ENCODE data around the gene FAM120B. TPM values are rescaled to one million over a fixed set of nuclear protein-coding genes. Genes with fewer than 3 reads are reported as not detected.
"Not testable (repeated sequence)": the region's sequence is repeated elsewhere in the genome, so short reads cannot be mapped to it uniquely, and the experiment has no call there.

The FAM120B gene
- total RNA-seq, 1 donor from 2014 or later, result 27.4 TPM

DNA sequence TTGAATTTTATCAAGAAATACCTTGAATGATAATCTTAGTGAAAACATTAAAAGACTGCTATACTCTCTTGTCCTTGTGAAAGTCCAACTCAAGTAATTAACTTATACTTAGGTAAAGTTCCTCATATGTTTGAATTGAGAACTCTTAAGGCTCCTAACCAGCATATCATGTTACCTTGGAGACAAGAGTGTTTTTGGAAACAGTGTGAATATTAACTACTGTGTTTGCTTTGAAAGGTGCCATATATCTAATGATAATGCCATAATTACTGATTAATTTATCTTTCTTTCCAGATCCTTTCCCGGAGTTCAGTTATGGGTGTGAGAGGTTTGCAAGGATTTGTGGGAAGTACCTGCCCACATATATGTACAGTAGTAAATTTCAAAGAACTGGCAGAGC, 10.5 kb downstream of the FAM120B start:
- no peak for DNase-seq (ENCODE audit: low spot score)
- intact Hi-C loops (cut with DNase I), result no loop called here

DNA sequence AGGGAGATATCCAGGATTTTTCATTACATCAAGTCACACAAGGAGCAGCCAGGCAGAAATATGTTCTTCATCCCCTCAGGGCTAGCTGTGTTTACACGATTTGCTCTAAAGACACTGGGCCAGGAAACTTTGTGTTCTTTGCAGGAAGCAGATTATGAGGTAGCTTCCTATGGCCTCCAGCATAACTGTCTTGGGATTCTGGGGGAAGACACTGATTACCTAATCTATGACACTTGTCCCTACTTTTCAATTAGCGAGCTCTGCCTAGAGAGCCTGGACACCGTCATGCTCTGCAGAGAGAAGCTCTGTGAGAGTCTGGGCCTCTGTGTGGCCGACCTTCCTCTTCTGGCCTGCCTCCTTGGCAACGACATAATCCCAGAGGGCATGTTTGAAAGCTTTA, 11.2 kb downstream of the FAM120B start:
- DNase-seq (ENCODE audit: low spot score), result no peak
- intact Hi-C loops (cut with DNase I), result no loop called here

DNA sequence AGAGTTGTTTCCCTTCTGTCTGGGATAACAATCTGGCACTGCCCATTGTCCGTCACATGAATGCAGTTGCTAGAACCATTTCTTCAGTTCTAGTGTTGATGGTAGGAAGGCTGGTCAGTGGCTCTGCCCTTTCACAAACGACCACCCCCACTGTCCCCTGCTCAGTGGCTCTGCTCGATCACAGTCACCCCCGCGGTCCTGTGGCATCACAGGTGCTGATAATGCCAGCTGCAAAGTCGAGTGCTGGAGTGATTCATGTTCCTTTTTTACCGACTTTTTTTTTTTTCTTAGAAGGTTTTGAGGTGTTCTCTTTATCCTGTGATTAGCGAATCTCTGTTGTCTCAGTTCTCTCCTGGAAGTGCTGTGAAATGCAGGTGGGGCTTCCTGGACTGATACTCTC, 22.8 kb downstream of the FAM120B start:
- intact Hi-C loops (cut with DNase I), result no loop called here

DNA sequence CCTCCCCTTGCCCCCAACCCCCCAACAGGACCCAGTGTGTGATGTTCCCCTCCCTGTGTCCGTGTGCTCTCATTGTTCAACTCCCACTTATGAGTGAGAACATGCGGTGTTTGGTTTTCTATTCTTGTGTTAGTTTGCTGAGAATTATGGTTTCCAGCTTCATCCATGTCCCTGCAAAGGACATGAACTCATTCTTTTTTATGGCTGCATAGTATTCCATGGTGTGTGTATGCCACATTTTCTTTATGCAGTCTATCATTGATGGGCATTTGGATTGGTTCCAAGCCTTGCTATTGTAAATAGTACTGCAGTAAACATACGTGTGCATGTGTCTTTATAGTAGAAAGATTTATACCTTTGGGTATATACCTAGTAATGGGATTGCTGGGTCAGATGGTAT, 28.6 kb downstream of the FAM120B start:
- DNase-seq (ENCODE audit: low spot score); intact Hi-C loops (cut with DNase I): not testable (repeated sequence)

More for the DNA sequence above, 22.8 kb downstream of the FAM120B start:
- no peak for DNase-seq (ENCODE audit: low spot score)

DNA sequence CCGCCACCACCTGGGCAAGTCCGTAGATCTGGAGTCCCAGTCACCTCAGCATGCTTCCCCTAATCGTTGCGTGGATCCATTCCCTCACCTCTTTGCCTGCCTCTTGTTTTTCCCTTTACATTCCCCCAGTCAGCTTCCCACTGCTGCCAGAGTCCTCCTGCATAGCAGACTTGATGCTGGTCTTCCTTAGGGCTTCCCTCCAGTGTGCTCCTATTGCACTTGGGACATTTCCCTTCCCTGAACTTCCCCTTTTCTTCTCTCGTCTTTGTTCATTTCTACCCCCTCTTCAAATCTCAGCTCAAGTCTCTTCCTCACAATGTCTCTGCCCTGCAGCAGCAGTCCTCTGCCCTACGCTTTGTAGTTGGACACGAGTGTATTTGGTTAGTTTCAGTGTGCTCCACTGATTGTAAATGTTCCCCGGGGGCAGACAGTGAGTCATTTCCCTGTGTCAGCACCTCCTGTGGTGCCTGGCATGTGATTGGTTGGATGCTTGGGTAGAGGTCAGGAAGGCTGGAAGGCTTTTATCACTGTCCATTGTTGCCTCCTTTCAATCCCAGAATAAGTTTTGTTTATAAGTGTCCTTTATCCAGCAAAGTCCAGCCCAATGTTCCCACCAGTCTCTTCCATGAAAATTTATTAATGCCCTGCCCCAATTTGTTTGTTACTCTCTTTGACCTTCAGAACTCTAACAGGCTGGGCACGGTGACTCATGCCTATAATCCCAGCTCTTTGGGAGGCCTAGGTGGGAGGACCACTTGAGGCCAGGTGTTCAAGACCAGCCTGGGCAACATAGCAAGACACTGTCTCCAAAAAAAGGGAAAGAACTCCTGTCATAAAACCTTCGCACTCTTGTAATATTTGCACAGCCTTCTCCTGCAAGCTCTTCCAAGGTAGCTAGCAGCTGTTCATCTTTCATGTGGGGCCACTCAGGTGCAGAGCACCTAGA, 38.3 kb downstream of the FAM120B start:
- DNase-seq (ENCODE audit: low spot score), result no peak
- intact Hi-C loops (cut with DNase I), result no loop called here

DNA sequence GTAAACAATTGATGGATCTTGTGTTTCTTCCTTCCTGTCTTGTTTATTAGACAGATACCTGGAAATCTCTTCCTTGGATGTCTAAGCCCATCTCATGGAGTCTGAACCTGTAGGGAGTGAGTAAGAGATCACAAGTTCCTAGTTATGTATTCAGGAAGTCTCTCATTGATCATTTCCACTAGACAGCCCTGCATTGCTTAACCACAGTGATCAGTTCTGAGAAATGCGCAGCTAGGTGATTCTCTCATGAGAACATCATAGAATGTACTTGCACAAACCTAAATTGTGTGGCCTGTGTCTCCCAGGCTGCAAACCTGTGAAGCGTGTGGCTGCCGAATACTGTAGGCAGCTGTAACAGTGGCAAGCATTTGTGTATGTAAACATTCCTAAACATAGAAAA, 39.1 kb downstream of the FAM120B start:
- no peak for DNase-seq (ENCODE audit: low spot score)
- intact Hi-C loops (cut with DNase I), result no loop called here

DNA sequence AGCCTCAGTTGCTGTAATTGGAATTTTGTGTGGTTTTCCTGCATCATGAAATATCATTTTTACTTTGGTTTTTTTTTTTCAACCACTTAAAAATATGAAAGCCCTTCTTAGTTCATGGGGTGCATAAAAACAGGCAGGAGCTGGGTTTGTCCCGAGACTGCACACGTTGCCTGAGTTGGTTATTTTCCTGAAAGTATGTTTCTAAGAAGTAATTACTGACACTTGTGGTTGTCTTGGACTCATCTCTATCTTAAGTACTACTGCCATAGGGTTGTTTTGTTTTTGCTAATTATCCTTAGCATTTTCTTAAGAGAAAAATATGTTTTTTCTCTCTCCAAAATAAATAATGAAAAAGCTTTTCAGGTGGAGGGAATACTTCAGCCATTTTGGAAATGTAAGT, 40.1 kb downstream of the FAM120B start:
- intact Hi-C loops (cut with DNase I), result no loop called here
- no peak for DNase-seq (ENCODE audit: low spot score)

DNA sequence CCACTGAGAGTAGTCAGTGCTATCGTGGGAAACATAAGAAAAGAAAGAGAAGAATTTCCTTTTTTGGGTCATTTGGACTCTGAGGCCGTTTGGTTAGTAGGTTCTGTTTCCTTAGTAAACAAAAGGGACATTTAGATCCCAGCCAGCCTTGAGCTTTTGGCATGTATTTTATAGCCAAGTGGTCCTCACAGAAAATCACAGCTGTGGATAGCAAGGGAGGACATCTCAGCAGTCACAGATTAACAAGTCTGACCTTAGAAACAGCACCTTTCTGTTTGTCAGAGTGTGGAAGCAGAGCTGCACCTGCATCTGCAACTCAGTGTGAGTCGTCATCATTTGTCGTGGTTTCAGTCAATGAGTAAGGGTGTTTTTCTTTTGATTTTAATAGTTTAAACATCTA, 40.5 kb downstream of the FAM120B start:
- intact Hi-C loops (cut with DNase I), result no loop called here
- DNase-seq (ENCODE audit: low spot score), result no peak

DNA sequence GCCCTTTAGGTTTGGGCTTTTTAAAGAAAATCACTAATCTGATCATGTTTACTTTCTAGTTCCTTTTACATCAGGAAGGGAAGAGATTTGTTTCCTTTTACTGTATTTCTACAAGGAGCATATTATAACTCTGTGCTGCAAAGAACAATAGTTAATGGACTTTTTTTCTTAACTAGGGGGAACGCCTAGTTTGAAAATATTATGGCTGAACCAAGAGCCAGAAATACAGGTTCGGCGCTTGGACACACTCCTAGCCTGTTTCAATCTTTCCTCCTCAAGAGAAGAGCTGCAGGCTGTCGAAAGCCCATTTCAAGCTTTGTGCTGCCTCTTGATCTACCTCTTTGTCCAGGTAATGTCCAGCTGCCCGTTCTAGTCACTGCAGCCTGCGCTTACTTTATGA, 41.4 kb downstream of the FAM120B start:
- intact Hi-C loops (cut with DNase I), result no loop called here
- no peak for DNase-seq (ENCODE audit: low spot score)

DNA sequence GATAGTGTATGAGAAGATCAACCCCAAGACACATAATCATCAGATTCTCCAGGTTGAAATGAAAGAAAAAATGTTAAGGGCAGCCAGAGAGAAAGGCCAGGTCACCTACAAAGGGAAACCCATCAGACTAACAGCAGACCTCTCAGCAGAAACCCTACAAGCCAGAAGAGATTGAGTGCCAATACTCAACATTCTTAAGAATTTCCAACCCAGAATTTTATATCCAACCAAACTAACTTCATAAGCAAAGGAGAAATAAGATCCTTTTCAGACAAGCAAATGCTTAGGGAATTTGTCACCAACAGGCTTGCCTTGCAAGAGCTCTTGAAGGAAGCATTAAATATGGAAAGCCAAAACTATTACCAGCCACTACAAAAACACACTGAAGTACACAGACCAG, 44.9 kb downstream of the FAM120B start:
- intact Hi-C loops (cut with DNase I); DNase-seq (ENCODE audit: low spot score): not testable (repeated sequence)

DNA sequence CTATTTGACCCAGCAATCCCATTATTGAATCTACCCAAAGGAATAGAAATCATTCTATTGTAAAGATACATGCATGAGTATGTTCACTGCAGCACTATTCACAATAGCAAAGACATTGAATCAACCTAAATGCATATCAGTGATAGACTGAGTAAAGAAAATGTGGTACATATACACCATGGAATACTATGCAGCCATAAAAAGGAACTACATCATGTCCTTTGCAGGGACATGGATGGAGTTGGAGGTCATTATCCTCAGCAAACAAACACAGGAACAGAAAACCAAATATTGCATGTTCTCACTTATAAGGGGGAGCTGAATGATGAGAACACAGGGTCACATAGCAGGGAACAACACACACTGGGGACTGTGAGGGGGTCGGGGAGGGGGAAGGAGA, 48.6 kb downstream of the FAM120B start:
- DNase-seq (ENCODE audit: low spot score); intact Hi-C loops (cut with DNase I): not testable (repeated sequence)

DNA sequence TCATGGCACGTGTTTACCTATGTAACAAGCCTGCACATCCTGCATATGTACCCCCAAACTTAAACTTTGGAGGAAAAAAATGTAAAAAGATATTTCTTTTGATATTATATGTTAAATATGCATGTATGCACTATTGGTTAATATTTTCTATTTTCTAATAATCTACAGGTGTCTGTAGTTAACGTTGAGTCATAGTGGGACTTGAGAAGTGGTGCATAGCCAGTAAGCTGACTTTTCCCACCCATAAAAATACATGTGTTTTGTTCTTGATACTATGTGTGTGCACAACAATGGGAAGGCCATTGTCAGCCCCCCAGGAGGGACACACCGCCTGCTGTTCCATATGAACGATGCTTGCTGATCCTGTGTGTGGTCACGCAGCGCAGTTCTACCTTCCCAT, 49.1 kb downstream of the FAM120B start:
- intact Hi-C loops (cut with DNase I), result no loop called here
- DNase-seq (ENCODE audit: low spot score), result no peak

DNA sequence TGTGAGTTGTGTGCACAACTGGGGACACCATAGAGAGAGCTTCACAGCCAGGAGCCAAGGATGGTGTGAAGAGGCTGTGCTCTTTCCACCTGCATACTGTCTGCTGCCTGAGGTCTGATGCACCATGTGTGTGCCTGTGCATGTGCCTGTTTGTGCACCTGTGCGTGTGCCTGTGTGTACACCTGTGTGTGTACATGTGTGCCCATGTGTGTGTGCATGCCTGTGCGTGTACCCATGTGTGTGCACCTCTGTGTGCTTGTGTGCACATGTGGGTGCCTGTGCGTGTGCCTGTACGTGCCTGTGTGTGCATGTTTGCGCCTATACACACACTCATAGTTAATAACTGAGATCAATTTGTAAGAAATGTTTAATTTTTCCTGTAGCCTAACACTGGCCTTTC, 51.3 kb downstream of the FAM120B start:
- intact Hi-C loops (cut with DNase I), result no loop called here
- no peak for DNase-seq (ENCODE audit: low spot score)

DNA sequence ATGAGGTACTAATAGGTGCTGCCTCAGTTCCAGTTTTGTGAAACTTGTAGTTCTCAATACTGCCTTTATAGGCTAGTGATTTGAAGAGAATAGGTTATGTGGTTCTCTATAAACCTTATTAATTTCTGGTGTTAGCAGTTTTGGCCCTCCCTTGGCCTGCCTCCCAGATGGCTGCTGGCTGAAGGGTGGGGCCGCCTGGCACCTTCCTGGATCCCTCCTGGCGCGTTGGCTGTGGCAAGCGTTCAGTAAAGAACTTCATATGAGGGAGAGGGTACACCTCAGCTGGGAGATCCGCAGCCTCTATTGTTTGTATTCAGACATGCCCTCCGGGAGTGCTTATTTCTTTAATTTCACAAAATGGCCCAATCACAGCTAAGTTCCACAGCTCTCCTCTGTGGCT, 51.9 kb downstream of the FAM120B start:
- no peak for DNase-seq (ENCODE audit: low spot score)
- intact Hi-C loops (cut with DNase I), result no loop called here

DNA sequence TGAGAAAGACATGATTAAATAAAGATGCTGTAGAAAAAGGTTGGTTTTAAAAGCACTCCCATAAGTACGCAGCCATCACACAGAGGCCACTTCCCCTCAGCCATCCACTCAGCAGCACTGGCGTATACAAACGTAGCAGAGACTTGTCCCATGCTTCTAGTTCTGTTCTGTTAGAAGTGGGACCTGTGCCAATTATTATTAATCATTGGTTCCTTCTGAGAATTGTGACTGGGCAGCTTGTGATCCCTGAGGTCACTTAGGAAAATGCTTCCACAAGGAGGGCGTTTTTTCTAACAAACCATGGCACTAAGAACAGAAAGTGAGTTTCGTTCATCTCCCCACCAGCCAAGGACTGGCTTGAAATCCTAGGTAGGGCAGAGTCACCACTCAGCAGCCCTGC, 53.9 kb downstream of the FAM120B start:
- intact Hi-C loops (cut with DNase I), result no loop called here
- DNase-seq (ENCODE audit: low spot score), result no peak

DNA sequence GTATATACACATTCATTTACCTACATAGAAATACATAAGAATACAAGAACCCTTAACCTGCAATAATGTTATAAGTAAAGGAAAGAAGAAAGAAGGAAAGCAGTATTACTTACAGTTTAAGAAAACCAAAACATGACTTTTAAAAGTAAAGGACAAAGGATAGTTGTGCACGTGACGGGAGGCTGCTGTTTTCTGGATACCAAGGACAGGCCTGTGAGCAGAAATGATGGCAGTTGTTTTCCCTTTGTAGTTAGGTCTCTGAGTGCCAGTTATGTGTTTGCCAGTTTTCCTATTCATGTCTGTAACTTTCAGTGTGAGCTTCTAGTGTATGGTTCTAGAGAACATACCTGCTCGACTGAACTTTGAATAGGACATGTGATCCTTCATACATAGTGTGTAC, 54.8 kb downstream of the FAM120B start:
- DNase-seq (ENCODE audit: low spot score), result no peak
- intact Hi-C loops (cut with DNase I), result no loop called here

DNA sequence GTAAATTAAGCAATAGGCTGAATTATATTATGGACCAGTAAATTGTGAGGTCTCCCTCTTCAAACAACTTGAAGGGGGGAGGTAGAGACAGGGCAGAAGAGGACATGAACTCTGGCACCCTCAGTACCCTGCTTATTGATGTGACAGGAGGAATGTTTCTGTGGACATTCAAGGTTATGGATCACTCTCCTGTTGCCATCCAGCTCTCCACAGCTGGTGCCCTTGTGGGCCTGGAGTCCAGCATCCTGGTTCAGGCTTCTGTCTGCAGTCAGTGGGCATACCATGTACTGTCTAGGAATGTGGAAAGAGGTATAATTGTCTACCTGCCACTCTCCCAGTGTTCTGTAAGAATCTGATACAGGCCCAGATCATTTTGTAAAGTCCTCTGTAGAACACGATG, 55.6 kb downstream of the FAM120B start:
- intact Hi-C loops (cut with DNase I), result no loop called here
- DNase-seq (ENCODE audit: low spot score), result no peak

DNA sequence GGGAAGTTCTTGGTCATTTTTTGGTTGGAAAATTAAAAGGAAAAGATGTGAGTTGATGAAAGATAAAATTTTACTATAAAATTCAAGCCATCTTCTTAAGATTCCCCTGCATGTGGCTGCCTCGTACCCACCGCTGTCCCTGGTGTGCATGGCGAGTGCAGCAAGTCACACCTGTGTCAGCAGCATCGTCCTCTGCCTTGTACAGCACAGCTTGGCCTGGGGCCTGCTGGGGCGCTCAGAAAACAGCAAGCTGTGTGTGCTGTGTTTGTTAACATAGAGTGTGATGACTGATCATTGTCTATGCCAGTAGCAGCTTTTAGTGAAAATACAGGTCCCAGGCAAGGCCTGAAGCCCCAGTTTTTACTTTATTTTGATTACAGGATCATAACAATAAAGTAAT, 56.7 kb downstream of the FAM120B start:
- intact Hi-C loops (cut with DNase I), result no loop called here
- DNase-seq (ENCODE audit: low spot score), result no peak

DNA sequence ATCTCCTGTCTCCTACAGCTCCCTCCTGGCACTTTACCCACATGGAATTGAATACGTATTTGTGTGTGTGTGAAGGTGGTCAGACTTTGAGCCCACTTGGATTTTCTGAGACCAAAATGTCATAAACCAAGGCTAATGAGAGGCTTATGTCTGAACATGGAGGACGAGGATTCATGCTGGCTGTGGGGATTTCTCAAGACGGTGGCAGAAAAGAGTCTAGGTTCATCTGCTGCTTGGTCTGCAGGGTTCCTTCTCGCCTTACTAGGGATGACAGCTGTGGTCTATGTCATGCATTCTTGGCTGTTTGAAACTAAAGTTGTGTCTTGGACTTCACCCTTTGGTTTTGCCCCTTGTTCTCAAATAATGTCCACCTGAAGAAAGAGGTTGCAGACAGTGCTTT, 58.6 kb downstream of the FAM120B start:
- intact Hi-C loops (cut with DNase I), result no loop called here
- no peak for DNase-seq (ENCODE audit: low spot score)

DNA sequence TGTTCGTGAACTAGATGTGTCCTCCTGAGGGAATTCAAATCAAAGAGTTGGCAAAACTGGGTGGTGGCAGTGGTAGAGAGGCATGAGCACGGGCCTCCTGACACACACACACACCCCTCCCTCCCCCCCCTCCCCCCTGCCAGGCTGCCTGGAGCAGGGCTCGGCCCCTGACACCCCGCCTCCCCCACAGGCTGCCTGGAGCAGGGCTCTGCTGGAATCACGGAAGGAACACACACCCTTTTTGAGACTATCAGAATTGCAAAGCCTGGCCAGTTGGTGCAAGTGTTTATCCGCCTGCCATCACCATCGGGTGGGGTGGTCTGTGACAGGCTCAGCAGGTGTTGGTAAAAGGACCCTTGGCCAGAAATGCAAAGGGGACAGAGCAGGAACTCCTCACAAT, 59.0 kb downstream of the FAM120B start:
- DNase-seq (ENCODE audit: low spot score), result no peak
- intact Hi-C loops (cut with DNase I), result no loop called here

DNA sequence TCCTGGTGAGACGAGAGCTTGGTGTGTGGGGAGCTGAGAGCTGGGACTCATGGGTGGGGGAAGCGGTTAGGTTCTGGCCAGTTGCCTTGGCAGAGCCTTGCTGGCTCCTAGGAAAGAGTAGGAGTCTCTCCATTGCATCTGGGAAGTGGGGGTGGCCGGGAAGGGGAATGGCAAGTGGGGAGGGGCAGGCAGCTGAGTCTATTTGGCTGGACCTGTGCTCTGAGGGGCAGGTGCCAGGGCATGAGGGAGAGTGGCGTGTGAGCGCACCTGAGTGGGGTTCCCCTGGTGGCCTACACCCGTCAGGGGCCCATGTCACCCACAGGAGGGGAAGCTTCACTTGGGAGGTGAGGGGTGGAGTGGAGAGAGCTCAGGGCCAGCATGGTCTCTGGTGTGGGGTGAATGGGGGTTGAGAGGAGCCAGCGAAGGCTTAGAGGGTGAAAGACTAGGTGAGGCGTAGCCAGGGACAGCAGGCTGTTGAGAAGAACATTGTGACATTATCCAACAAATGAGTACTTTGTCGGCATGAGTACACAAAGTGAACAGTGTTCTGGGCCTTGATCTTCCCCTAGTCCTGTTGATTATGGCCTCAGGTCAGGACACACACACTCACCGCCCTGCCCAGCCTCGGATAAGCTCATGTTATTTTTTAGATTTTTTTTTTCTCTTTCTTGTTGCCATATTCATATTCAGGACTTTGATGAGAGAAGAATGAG, 59.8 kb downstream of the FAM120B start:
- DNase-seq (ENCODE audit: low spot score), result no peak
- intact Hi-C loops (cut with DNase I), result no loop called here

All from cardiac septum (tissue), 1 donor.